Measurements from ENCODE around the gene SCARF2. TPM values are rescaled to one million over a fixed set of nuclear protein-coding genes. Genes with fewer than 3 reads are reported as not detected.
"Not testable (repeated sequence)": the region's sequence is repeated elsewhere in the genome, so short reads cannot be mapped to it uniquely, and the experiment has no call there.

SCARF2 gene
- total and polyA plus RNA-seq, 2 donors (not counting 1 experiment from before 2014, with no cell fraction given): 0.86 to 1.3 TPM

DNA sequence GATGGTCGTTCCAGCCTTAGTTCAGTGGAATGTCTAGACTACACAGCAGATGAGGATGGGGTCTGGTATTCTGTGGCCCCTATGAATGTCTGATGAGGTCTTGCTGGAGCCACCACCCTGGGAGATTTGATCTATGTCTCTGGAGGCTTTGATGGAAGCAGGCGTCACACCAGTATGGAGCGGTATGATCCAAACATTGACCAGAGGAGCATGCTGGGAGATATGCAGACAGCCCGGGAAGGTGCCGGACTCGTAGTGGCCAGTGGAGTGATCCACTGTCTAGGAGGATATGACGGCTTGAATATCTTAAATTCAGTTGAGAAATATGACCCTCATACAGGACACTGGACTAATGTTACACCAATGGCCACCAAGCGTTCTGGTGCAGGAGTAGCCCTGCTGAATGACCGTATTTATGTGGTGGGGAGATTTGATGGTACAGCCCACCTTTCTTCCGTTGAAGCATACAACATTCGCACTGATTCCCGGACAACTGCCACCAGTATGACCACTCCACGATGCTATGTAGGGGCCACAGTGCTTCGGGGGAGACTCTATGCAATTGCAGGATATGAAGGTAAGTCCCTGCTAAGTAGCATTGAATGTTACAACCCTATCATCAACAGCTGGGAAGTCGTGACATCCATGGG is 13.6 kb upstream of the SCARF2 start:
- H3K79me2 ChIP-seq (ENCODE audit: control insufficient read depth, insufficient read depth, low read length); H3K4me1 Mint-ChIP-seq; H3K27ac ChIP-seq (ENCODE audit: low read length in 2 of 2); ATAC-seq (ENCODE audit: low read depth); H3K27ac Mint-ChIP-seq; H3K9me3 Mint-ChIP-seq (ENCODE audit: insufficient read depth); H3K4me2 ChIP-seq (replicated peaks; ENCODE audit: low read depth, low read length, poor library complexity, severe bottlenecking); DNase-seq; H4K20me1 ChIP-seq (ENCODE audit: control insufficient read depth, insufficient read depth, low read length, poor library complexity, severe bottlenecking); H3K4me1 ChIP-seq (ENCODE audit: control insufficient read depth in 2 of 2, insufficient read depth in 2 of 2, low read length in 2 of 2); H3K27me3 Mint-ChIP-seq; POLR2A ChIA-PET; H3K4me3 Mint-ChIP-seq; H3K27me3 ChIP-seq (replicated peaks in 1 of 4; ENCODE audit: control extremely low read depth in 1 of 4, control insufficient read depth in 3 of 4, insufficient read depth in 4 of 4, low read length in 3 of 4); H2AFZ ChIP-seq (ENCODE audit: insufficient read depth, low read depth, low read length, poor library complexity, severe bottlenecking); intact Hi-C loops (cut with micrococcal nuclease); H3K4me3 ChIP-seq (ENCODE audit: control extremely low read depth in 1 of 5, extremely low read depth in 1 of 5, insufficient read depth in 1 of 5, low read depth in 2 of 5, low read length in 4 of 5); H3K9me3 ChIP-seq (ENCODE audit: control extremely low read depth in 1 of 3, control insufficient read depth in 2 of 3, insufficient read depth in 1 of 3, low read length in 2 of 3); H3K9ac ChIP-seq (ENCODE audit: low read length): not testable (repeated sequence)
- WGBS (ENCODE audit: insufficient coverage): 95% methylated on average over 10 of the region's 15 CpGs
- CTCF ChIA-PET: interaction anchor here (2.6 kb wide), 1 partner anchor 33 kb away, joined by 7 read pairs; no protein-coding TSS in a partner anchor
- H3K36me3 ChIP-seq (replicated peaks in 1 of 2; ENCODE audit: control extremely low read depth in 1 of 2, control insufficient read depth in 1 of 2, extremely low read depth in 1 of 2, insufficient read depth in 2 of 2, low read length in 1 of 2): peaks cover 2 to 16% of the 10 kb centered on the region in 2 experiments

DNA sequence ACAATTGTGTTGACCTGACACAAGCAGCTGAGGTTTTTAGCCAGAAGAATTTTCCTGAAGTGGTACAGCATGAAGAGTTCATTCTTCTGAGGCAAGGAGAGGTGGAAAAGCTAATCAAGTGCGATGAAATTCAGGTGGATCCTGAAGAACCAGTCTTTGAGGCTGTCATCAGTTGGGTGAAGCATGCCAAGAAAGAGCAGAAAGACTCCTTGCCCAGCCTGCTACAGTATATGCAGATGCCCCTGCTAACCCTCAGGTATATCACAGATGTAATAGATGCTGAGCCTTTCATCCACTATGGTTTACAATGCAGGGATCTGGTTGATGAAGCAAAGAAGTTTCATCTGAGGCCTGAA is 12.9 kb upstream of the SCARF2 start:
- Histone ChIP-seq H3K36me3 (replicated peaks in 1 of 2; ENCODE audit: control extremely low read depth in 1 of 2, control insufficient read depth in 1 of 2, extremely low read depth in 1 of 2, insufficient read depth in 2 of 2, low read length in 1 of 2) (peaks cover 3 to 19% of the 10 kb centered on the region in 2 experiments), H3K79me2 (ENCODE audit: control insufficient read depth, insufficient read depth, low read length) (no peaks in the 10 kb centered on the region), H3K4me1 (ENCODE audit: control insufficient read depth in 2 of 2, insufficient read depth in 2 of 2, low read length in 2 of 2) (no peaks in the 10 kb centered on the region), H2AFZ (ENCODE audit: insufficient read depth, low read depth, low read length, poor library complexity, severe bottlenecking) (no peak overlapping the region), H3K27me3 (replicated peaks in 1 of 4; ENCODE audit: control extremely low read depth in 1 of 4, control insufficient read depth in 3 of 4, insufficient read depth in 4 of 4, low read length in 3 of 4) (no peaks in the 10 kb centered on the region), H3K27ac (ENCODE audit: low read length in 2 of 2) (no peak overlapping the region), H3K9me3 (ENCODE audit: control extremely low read depth in 1 of 3, control insufficient read depth in 2 of 3, insufficient read depth in 1 of 3, low read length in 2 of 3) (no peaks in the 10 kb centered on the region), H3K9ac (ENCODE audit: low read length) (no peak overlapping the region), H4K20me1 (ENCODE audit: control insufficient read depth, insufficient read depth, low read length, poor library complexity, severe bottlenecking) (no peaks in the 10 kb centered on the region), H3K4me3 (ENCODE audit: control extremely low read depth in 1 of 5, extremely low read depth in 1 of 5, insufficient read depth in 1 of 5, low read depth in 2 of 5, low read length in 4 of 5) (no peak overlapping the region), H3K4me2 (replicated peaks; ENCODE audit: low read depth, low read length, poor library complexity, severe bottlenecking) (no peak overlapping the region)
- WGBS (ENCODE audit: insufficient coverage): 100% methylated on average over 1 of the region's 1 CpG
- no peaks in the 10 kb centered on the region for H3K4me1 Mint-ChIP-seq
- POLR2A ChIA-PET: no interaction called here
- CTCF ChIA-PET: interaction anchor here (2.6 kb wide), 1 partner anchor 33 kb away, joined by 7 read pairs; no protein-coding TSS in a partner anchor
- H3K4me3 Mint-ChIP-seq: no peak overlapping the region
- no peaks in the 10 kb centered on the region for H3K9me3 Mint-ChIP-seq (ENCODE audit: insufficient read depth)
- ATAC-seq (ENCODE audit: low read depth): no peak
- TF ChIP-seq EZH2 (IDR thresholded peaks at IDR 0.05; ENCODE audit: borderline replicate concordance, insufficient read depth, low read depth, low read length, poor library complexity, severe bottlenecking): no peak
- TF ChIP-seq, protein P1, sequence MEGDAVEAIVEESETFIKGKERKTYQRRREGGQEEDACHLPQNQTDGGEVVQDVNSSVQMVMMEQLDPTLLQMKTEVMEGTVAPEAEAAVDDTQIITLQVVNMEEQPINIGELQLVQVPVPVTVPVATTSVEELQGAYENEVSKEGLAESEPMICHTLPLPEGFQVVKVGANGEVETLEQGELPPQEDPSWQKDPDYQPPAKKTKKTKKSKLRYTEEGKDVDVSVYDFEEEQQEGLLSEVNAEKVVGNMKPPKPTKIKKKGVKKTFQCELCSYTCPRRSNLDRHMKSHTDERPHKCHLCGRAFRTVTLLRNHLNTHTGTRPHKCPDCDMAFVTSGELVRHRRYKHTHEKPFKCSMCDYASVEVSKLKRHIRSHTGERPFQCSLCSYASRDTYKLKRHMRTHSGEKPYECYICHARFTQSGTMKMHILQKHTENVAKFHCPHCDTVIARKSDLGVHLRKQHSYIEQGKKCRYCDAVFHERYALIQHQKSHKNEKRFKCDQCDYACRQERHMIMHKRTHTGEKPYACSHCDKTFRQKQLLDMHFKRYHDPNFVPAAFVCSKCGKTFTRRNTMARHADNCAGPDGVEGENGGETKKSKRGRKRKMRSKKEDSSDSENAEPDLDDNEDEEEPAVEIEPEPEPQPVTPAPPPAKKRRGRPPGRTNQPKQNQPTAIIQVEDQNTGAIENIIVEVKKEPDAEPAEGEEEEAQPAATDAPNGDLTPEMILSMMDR (IDR thresholded peaks at IDR 0.05): no peak
- H3K27me3 Mint-ChIP-seq: no peaks in the 10 kb centered on the region
- intact Hi-C loops (cut with micrococcal nuclease): no loop called here
- no peak overlapping the region for H3K27ac Mint-ChIP-seq
- DNase-seq: no peak

Data from B cell (primary cell).